ENCODE measurements around the gene PPFIBP2. TPM values are rescaled to one million over a fixed set of nuclear protein-coding genes. Genes with fewer than 3 reads are reported as not detected.
"Not testable (repeated sequence)": the region's sequence is repeated elsewhere in the genome, so short reads cannot be mapped to it uniquely, and the experiment has no call there.

PPFIBP2 gene
- total RNA-seq, 5 donors from 2014 or later (not counting 1 experiment from before 2014, with no cell fraction given) = 12.5 to 46.6 (median 35.2) TPM

DNA sequence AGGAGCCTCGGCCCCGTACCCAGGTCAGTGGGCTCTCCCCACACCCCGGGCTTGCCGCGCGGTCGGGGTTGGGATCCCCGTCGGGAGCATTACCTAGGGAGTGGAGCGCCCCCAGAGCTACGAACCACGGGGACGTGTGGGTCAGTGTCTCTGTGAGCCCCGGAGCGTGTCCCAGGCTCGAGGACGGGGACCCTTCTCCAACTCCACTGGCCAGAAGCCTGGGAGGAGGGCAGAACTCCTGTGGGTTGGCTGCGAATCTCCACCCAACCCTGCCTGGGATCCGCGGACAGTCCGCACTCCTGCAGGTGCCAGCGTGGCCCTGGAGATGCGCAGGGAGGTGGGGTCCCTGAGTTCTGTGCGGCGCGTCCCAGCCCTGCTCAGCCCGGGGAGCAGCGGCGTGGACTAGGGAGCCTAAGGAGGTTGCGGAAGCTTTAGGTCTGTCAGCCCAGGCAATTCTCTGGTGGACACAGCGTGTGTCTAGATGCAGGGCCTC lies 346 bp downstream of the PPFIBP2 start:
- CTCF ChIA-PET = interaction anchor here (0.7 to 1.8 kb wide), 7 partner anchors 7 to 151 kb away, joined by 3 to 7 read pairs (median 3); no protein-coding TSS in a partner anchor
- Mint-ChIP-seq H3K4me3 (peak overlapping the region; percentile 91 to 95 (median 93)), H3K9me3 (peaks cover 0 to 10% (median 0%) of the 10 kb centered on the region in 3 donors), H3K4me1 (peaks cover 53 to 65% (median 65%) of the 10 kb centered on the region in 3 donors), H3K27ac (no peak overlapping the region), H3K27me3 (peaks cover 0 to 3% of the 10 kb centered on the region in 2 donors), H3K36me3 (no peaks in the 10 kb centered on the region)
- H3K9me3 ChIP-seq = no peaks in the 10 kb centered on the region
- peaks cover 20 to 46% of the 10 kb centered on the region in 2 experiments for H3K4me1 ChIP-seq (ENCODE audit: control insufficient read depth in 1 of 2, extremely low read depth in 1 of 2, insufficient read depth in 2 of 2, low read length in 2 of 2)
- 6% methylated on average over 17 of the region's 31 CpGs for WGBS (ENCODE audit: insufficient coverage)
- H3K27ac ChIP-seq (ENCODE audit: low read length) = no peak overlapping the region
- peak overlapping the region; percentile 59 to 85 for H3K4me3 ChIP-seq (ENCODE audit: control insufficient read depth in 1 of 2, extremely low read depth in 1 of 2, low read length in 1 of 2)
- peaks cover 0 to 8% of the 10 kb centered on the region in 2 experiments for H3K27me3 ChIP-seq (replicated peaks in 1 of 2; ENCODE audit: control insufficient read depth in 2 of 2, extremely low read depth in 1 of 2, insufficient read depth in 2 of 2, low read length in 1 of 2)
- POLR2A ChIA-PET = no interaction called here
- DNase-seq (peak in 6 of 35 experiments; percentile 5 to 39 (median 15)), ATAC-seq (replicated peaks in 1 of 4) (peak in 3 of 4 experiments; percentile 16 to 22 (median 19))
- H3K36me3 ChIP-seq (ENCODE audit: control insufficient read depth in 2 of 2, extremely low read depth in 1 of 2, insufficient read depth in 1 of 2, low read length in 1 of 2) = no peaks in the 10 kb centered on the region

DNA sequence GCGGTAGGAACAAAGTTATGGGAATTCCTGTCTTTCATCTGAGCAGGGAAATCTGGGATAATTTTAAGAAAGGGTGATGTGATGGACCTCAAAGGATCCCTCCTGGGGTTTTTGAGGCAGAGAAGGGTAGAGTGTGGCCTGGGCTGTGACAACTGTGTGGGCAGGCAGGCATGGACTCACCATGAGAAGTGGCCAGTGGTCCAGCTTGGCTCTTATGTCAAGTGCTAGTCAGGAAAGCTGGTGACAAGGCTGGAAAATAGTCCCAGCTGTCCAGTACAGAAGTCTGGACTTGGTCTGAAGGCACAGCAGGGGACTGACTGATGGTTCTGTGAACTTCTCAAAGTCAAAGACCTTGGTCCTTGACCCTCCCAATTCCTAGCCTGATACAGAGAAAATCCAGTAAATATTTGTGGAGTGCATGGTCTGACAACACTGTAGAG lies 1.7 kb downstream of the PPFIBP2 start:
- Mint-ChIP-seq H3K36me3 (no peaks in the 10 kb centered on the region), H3K9me3 (peaks cover 0 to 10% (median 0%) of the 10 kb centered on the region in 3 donors), H3K4me1 (peaks cover 53 to 67% (median 66%) of the 10 kb centered on the region in 3 donors), H3K4me3 (peak overlapping the region; percentile 41 to 95 (median 91)), H3K27ac (peak overlapping the region in 1 of 2 donors; percentile 72), H3K27me3 (peaks cover 0 to 3% of the 10 kb centered on the region in 2 donors)
- peaks cover 0 to 8% of the 10 kb centered on the region in 2 experiments for H3K27me3 ChIP-seq (replicated peaks in 1 of 2; ENCODE audit: control insufficient read depth in 2 of 2, extremely low read depth in 1 of 2, insufficient read depth in 2 of 2, low read length in 1 of 2)
- H3K36me3 ChIP-seq (ENCODE audit: control insufficient read depth in 2 of 2, extremely low read depth in 1 of 2, insufficient read depth in 1 of 2, low read length in 1 of 2) = no peaks in the 10 kb centered on the region
- H3K27ac ChIP-seq (ENCODE audit: low read length) = no peak overlapping the region
- no peaks in the 10 kb centered on the region for H3K9me3 ChIP-seq
- ATAC-seq (replicated peaks in 1 of 4) (no peak), DNase-seq (no peak)
- POLR2A ChIA-PET = interaction anchor here (0.7 to 0.8 kb wide), 2 partner anchors 25 to 1119 kb away, joined by 3 to 4 read pairs; no protein-coding TSS in a partner anchor
- peaks cover 22 to 57% of the 10 kb centered on the region in 2 experiments for H3K4me1 ChIP-seq (ENCODE audit: control insufficient read depth in 1 of 2, extremely low read depth in 1 of 2, insufficient read depth in 2 of 2, low read length in 2 of 2)
- WGBS (ENCODE audit: insufficient coverage) = 93% methylated on average over 1 of the region's 1 CpG
- H3K4me3 ChIP-seq (ENCODE audit: control insufficient read depth in 1 of 2, extremely low read depth in 1 of 2, low read length in 1 of 2) = no peak overlapping the region
- CTCF ChIA-PET = interaction anchor here in 1 of 2 donors (0.7 to 1.0 kb wide), 4 partner anchors 142 to 473 kb away, joined by 3 to 4 read pairs (median 3); partner anchors contain the start of gene EIF3F

- H3K9me3 ChIP-seq = no peaks in the 10 kb centered on the region
- ATAC-seq (replicated peaks in 1 of 4) (peak in 3 of 4 experiments; percentile 7 to 30 (median 24)), DNase-seq (peak in 19 of 35 experiments; percentile 8 to 63 (median 23))
- Mint-ChIP-seq H3K27ac (peak overlapping the region; percentile 72 to 84), H3K4me1 (peaks cover 49 to 63% (median 62%) of the 10 kb centered on the region in 3 donors), H3K27me3 (peaks cover 0 to 3% of the 10 kb centered on the region in 2 donors), H3K9me3 (peaks cover 0 to 10% (median 0%) of the 10 kb centered on the region in 3 donors), H3K36me3 (no peaks in the 10 kb centered on the region), H3K4me3 (peak overlapping the region in 2 of 3 donors; percentile 37 to 91)
- ChIA-PET POLR2A (interaction anchor here in 1 of 2 donors (0.5 kb wide), 1 partner anchor 49 kb away, joined by 4 read pairs; no protein-coding TSS in a partner anchor), CTCF (no interaction called here)
- no peaks in the 10 kb centered on the region for H3K36me3 ChIP-seq (ENCODE audit: control insufficient read depth in 2 of 2, extremely low read depth in 1 of 2, insufficient read depth in 1 of 2, low read length in 1 of 2)
- peaks cover 0 to 8% of the 10 kb centered on the region in 2 experiments for H3K27me3 ChIP-seq (replicated peaks in 1 of 2; ENCODE audit: control insufficient read depth in 2 of 2, extremely low read depth in 1 of 2, insufficient read depth in 2 of 2, low read length in 1 of 2)
- H3K4me3 ChIP-seq (ENCODE audit: control insufficient read depth in 1 of 2, extremely low read depth in 1 of 2, low read length in 1 of 2) = no peak overlapping the region
- no peak overlapping the region for H3K27ac ChIP-seq (ENCODE audit: low read length)
- WGBS (ENCODE audit: insufficient coverage) = 88% methylated on average over 12 of the region's 12 CpGs
- H3K4me1 ChIP-seq (ENCODE audit: control insufficient read depth in 1 of 2, extremely low read depth in 1 of 2, insufficient read depth in 2 of 2, low read length in 2 of 2) = peaks cover 30 to 61% of the 10 kb centered on the region in 2 experiments
These were observed 2.7 kb downstream of the PPFIBP2 start for GRCh38 chr11:7516475-7516874.

DNA sequence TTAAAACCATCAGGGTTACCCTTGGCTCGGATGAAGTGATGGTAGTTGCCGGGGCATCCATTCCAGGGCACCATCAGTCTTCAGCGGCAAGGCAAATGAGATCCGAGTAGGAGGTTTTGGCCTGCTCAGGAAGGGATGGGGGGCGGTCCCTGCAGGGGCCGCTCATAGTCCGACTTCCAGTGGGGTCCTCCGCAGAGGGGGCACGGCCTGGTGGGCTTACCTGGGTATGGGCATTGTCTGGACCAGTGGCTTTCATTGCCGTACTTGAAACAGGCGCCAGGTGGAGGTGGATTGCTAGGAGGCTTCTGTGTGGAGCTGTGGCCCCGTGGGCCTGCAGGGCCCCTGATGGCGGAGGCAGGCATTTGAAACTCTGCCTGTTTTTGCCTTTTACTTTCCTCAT lies 3.9 kb downstream of the PPFIBP2 start:
- H3K27ac Mint-ChIP-seq; H3K27me3 Mint-ChIP-seq; ATAC-seq (replicated peaks in 1 of 4); CTCF ChIA-PET; H3K27me3 ChIP-seq (replicated peaks in 1 of 2; ENCODE audit: control insufficient read depth in 2 of 2, extremely low read depth in 1 of 2, insufficient read depth in 2 of 2, low read length in 1 of 2); H3K36me3 Mint-ChIP-seq; H3K36me3 ChIP-seq (ENCODE audit: control insufficient read depth in 2 of 2, extremely low read depth in 1 of 2, insufficient read depth in 1 of 2, low read length in 1 of 2); POLR2A ChIA-PET; H3K9me3 ChIP-seq; H3K27ac ChIP-seq (ENCODE audit: low read length); H3K4me3 ChIP-seq (ENCODE audit: control insufficient read depth in 1 of 2, extremely low read depth in 1 of 2, low read length in 1 of 2); DNase-seq; H3K9me3 Mint-ChIP-seq: not testable (repeated sequence)
- Mint-ChIP-seq H3K4me1 (peaks cover 36 to 53% (median 49%) of the 10 kb centered on the region in 3 donors), H3K4me3 (peak overlapping the region in 1 of 3 donors; percentile 91)
- WGBS (ENCODE audit: insufficient coverage) = 77% methylated on average over 10 of the region's 13 CpGs
- peaks cover 26 to 61% of the 10 kb centered on the region in 2 experiments for H3K4me1 ChIP-seq (ENCODE audit: control insufficient read depth in 1 of 2, extremely low read depth in 1 of 2, insufficient read depth in 2 of 2, low read length in 2 of 2)

DNA sequence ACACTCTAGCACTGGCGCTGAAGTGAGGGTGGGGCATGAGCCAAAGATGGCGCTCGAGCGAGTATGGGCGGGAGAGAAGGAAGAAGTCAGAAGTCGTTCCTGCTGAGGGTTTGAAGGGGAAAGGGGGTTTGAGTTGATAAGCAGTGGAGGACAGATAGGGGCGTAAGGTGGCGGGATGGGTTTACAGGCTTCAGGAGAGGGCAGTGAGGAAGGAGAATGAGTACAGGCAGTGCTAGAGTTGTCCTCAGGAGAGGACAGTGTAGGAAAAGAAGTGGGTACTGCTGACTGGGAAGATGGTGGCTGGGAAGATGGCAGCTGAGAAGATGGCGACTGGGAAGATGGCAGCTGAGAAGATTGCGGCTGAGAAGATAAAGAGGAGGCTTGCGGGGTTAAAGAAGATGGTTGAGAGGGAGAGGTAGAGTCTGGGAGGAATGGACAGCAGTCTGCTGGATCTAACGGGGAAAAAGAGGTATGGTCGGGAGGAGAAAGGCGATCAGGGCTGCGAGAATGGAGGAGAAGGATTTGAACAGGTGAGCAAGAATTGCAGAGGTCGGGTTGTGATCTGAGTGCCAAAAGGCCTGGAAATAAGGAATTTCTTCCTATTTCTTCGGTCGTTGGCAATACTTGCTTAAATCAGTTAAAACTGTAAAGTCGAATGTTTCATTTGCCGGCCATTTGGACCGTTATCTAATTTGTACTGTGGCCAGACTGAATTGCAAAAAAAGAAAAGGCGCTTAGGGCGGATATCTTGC lies 5.2 kb downstream of the PPFIBP2 start:
- Mint-ChIP-seq H3K4me3 (peak overlapping the region in 1 of 3 donors; percentile 21), H3K27me3 (peaks cover 0 to 3% of the 10 kb centered on the region in 2 donors), H3K27ac (peak overlapping the region; percentile 3 to 47), H3K4me1 (peaks cover 38 to 57% (median 52%) of the 10 kb centered on the region in 3 donors), H3K9me3 (peaks cover 0 to 10% (median 0%) of the 10 kb centered on the region in 3 donors), H3K36me3 (no peaks in the 10 kb centered on the region)
- CTCF ChIA-PET = no interaction called here
- H3K4me3 ChIP-seq (ENCODE audit: control insufficient read depth in 1 of 2, extremely low read depth in 1 of 2, low read length in 1 of 2) = no peak overlapping the region
- ATAC-seq (replicated peaks in 1 of 4) = no peak
- H3K27ac ChIP-seq (ENCODE audit: low read length) = no peak overlapping the region
- H3K27me3 ChIP-seq (replicated peaks in 1 of 2; ENCODE audit: control insufficient read depth in 2 of 2, extremely low read depth in 1 of 2, insufficient read depth in 2 of 2, low read length in 1 of 2) = peaks cover 0 to 6% of the 10 kb centered on the region in 2 experiments
- H3K9me3 ChIP-seq = no peaks in the 10 kb centered on the region
- peaks cover 28 to 66% of the 10 kb centered on the region in 2 experiments for H3K4me1 ChIP-seq (ENCODE audit: control insufficient read depth in 1 of 2, extremely low read depth in 1 of 2, insufficient read depth in 2 of 2, low read length in 2 of 2)
- POLR2A ChIA-PET = no interaction called here
- no peak for DNase-seq
- H3K36me3 ChIP-seq (ENCODE audit: control insufficient read depth in 2 of 2, extremely low read depth in 1 of 2, insufficient read depth in 1 of 2, low read length in 1 of 2) = no peaks in the 10 kb centered on the region
- WGBS (ENCODE audit: insufficient coverage) = 90% methylated on average over 22 of the region's 23 CpGs

All from T-cell (primary cell).